Fibroblast of the aortic adventitia (primary cell): Measurements from ENCODE around the gene KRT6C. TPM values are rescaled to one million over a fixed set of nuclear protein-coding genes. Genes with fewer than 3 reads are reported as not detected.
A peak's percentile ranks its signal among the peaks of the same experiment; 100 is the strongest.
"Not testable (repeated sequence)": the region's sequence is repeated elsewhere in the genome, so short reads cannot be mapped to it uniquely, and the experiment has no call there.

ENCODE experiments used
- DNase-seq: peaks from one replicate; pipeline ENCODE4 v3.0.0-alpha.2; 2010; ENCODE audit warnings: low read depth
- H3K4me3 ChIP-seq: 2 replicates; pipeline ENCODE4 v1.5.1; 2011; ENCODE audit warnings: low read depth, mild to moderate bottlenecking, control low read depth, low read length, moderate library complexity
- CTCF ChIP-seq: IDR thresholded peaks from 2 replicates; pipeline ENCODE4 v1.5.1; 2011; ENCODE audit warnings: mild to moderate bottlenecking, low read length, control low read depth, inconsistent platforms; ENCODE audit not compliant: insufficient read depth
- total RNA-seq: library from RNA; depleted of rRNA; stranded (reverse); fragments of >200 nt; gene quantifications from 2 replicates; pipeline ENCODE4 v1.2.3, GENCODE V29; 2012; ENCODE audit warnings: low replicate concordance

KRT6C gene
- total RNA-seq, 1 donor, result not detected

- DNase-seq, result no peak
Observed at GRCh38 chr12:52514471-52515318, 41.1 kb upstream of the KRT6C start.

GRCh38 chr12:52513736-52514135 is 40.1 kb upstream of the KRT6C start:
- no peak overlapping the region for H3K4me3 ChIP-seq
- TF ChIP-seq CTCF, result no peak
- no peak for DNase-seq

More at GRCh38 chr12:52514471-52515318, 41.1 kb upstream of the KRT6C start:
- TF ChIP-seq CTCF, result no peak
- H3K4me3 ChIP-seq, result no peak overlapping the region

GRCh38 chr12:52508211-52508610 is 34.6 kb upstream of the KRT6C start:
- no peak overlapping the region for H3K4me3 ChIP-seq
- DNase-seq, result no peak
- TF ChIP-seq CTCF, result no peak

- DNase-seq, result peak; percentile 70
- H3K4me3 ChIP-seq, result no peak overlapping the region
- TF ChIP-seq CTCF, result peak; percentile 67
Observed at GRCh38 chr12:52506858-52507715, 33.5 kb upstream of the KRT6C start.

- no peak overlapping the region for H3K4me3 ChIP-seq
- no peak for TF ChIP-seq CTCF
- no peak for DNase-seq
Observed at GRCh38 chr12:52502877-52503276, 29.3 kb upstream of the KRT6C start.

GRCh38 chr12:52501490-52501889 is 27.9 kb upstream of the KRT6C start:
- TF ChIP-seq CTCF, result no peak
- no peak overlapping the region for H3K4me3 ChIP-seq
- no peak for DNase-seq

- H3K4me3 ChIP-seq, DNase-seq: not testable (repeated sequence)
Observed at GRCh38 chr12:52500574-52500973, 27.0 kb upstream of the KRT6C start.
